Esophagus squamous epithelium (tissue), 4 donors: ENCODE results near the gene NOP16.

Experiments used
- POLR2A ChIP-seq, 4 donors: fragments of 450-650 bp; IDR thresholded peaks; one replicate each; pipeline ENCODE4 v1.6.1; 2017; ENCODE audit warnings: antibody characterized with exemption in 4 of 4, mild to moderate bottlenecking in 4 of 4, moderate library complexity in 3 of 4
- TF ChIP-seq, protein P1 (sequence below), 6 experiments: fragments of 450-650 bp in 4 of 6; fragments of 200-600 bp in 2 of 6; sonication (generic) in 2 of 6; IDR thresholded peaks; one replicate each; pipeline ENCODE4 v1.5.1; 2016 to 2019; ENCODE audit warnings: antibody characterized with exemption in 6 of 6, mild to moderate bottlenecking in 4 of 6, moderate library complexity in 4 of 6

- TF ChIP-seq, protein P1, sequence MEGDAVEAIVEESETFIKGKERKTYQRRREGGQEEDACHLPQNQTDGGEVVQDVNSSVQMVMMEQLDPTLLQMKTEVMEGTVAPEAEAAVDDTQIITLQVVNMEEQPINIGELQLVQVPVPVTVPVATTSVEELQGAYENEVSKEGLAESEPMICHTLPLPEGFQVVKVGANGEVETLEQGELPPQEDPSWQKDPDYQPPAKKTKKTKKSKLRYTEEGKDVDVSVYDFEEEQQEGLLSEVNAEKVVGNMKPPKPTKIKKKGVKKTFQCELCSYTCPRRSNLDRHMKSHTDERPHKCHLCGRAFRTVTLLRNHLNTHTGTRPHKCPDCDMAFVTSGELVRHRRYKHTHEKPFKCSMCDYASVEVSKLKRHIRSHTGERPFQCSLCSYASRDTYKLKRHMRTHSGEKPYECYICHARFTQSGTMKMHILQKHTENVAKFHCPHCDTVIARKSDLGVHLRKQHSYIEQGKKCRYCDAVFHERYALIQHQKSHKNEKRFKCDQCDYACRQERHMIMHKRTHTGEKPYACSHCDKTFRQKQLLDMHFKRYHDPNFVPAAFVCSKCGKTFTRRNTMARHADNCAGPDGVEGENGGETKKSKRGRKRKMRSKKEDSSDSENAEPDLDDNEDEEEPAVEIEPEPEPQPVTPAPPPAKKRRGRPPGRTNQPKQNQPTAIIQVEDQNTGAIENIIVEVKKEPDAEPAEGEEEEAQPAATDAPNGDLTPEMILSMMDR (IDR thresholded peaks at IDR 0.05): no peak
- TF ChIP-seq POLR2A (IDR thresholded peaks at IDR 0.05): no peak
Measured at GRCh38 chr5:176342766-176343458, 45.5 kb downstream of the NOP16 start.
